K562 (cell line): Measurements from ENCODE around the gene TLE3. TPM values are rescaled to one million over a fixed set of nuclear protein-coding genes. Genes with fewer than 3 reads are reported as not detected.

Experiments used
- ATAC-seq: fragments of 200-7000 bp; cut with Tn5 transposase; 3 replicates; pipeline ENCODE4 v1.9.1; 2020; ENCODE audit warnings: moderate library complexity
- BruUV-seq: library from RNA; stranded (reverse); fragments of 400-500 nt; replicated peaks from 2 replicates; lab custom pipeline; 2021; lab: Mats Ljungman, UMichigan
- CTCF ChIA-PET: fragments of 300-600 bp; formaldehyde crosslinking; extraction: SDS; loops from one replicate; lab custom pipeline; 2021; ENCODE audit warnings: low intra/inter-chr PET ratio; lab: Yijun Ruan, JAX
- POLR2A ChIA-PET: fragments of 300-600, 350-650 bp; sonication (Branson Sonifier 250); formaldehyde crosslinking; extraction: SDS; loops from one replicate; lab custom pipeline; 2021; ENCODE audit warnings: antibody characterized with exemption, inconsistent platforms; lab: Yijun Ruan, JAX
- DNase-seq, 4 experiments: peaks; one replicate each; pipeline versions ENCODE4 v3.0.0 to v3.0.0-alpha.2; 2011 to 2018; ENCODE audit warnings: low spot score in 3 of 4, mixed read lengths in 3 of 4; ENCODE audit errors: extremely low read depth in 1 of 4
- FAIRE-seq: peaks from 2 replicates; lab custom pipeline; 2011; peaks lifted over from hg19 to GRCh38; lab: Jason Lieb, UNC
- H2AFZ ChIP-seq: 2 replicates; pipeline ENCODE4 v1.6.0; 2011; ENCODE audit warnings: low read depth, low read length, control low read depth, inconsistent platforms
- H3K27ac ChIP-seq: fragments of 200-600 bp; 3 replicates; pipeline ENCODE4 v1.8.0; 2011; ENCODE audit warnings: low read depth, mild to moderate bottlenecking, control low read depth, inconsistent platforms, low read length, moderate library complexity, mixed read lengths; ENCODE audit errors: extremely low read depth
- H3K27me3 ChIP-seq, 2 experiments: fragments of 300-600 bp in 1 of 2; 2 replicates in 1 of 2; 3 replicates in 1 of 2; pipeline versions ENCODE4 v1.6.0 to v1.8.0; 2011; ENCODE audit warnings: inconsistent platforms in 2 of 2, low read length in 2 of 2, mild to moderate bottlenecking in 1 of 2, mixed read lengths in 1 of 2, moderate library complexity in 1 of 2; ENCODE audit not compliant: control insufficient read depth in 2 of 2, insufficient read depth in 2 of 2
- H3K36me3 ChIP-seq: fragments of 300-600 bp; 3 replicates; pipeline ENCODE4 v1.8.0; 2011; ENCODE audit warnings: mild to moderate bottlenecking, low read length, inconsistent platforms; ENCODE audit not compliant: control insufficient read depth, insufficient read depth
- H3K4me1 ChIP-seq, 2 experiments: fragments of 200-600 bp in 1 of 2; replicated peaks in 1 of 2; 2 replicates in 1 of 2; 3 replicates in 1 of 2; pipeline versions ENCODE4 v1.5.1 to v1.8.0; 2011; ENCODE audit warnings: inconsistent platforms in 2 of 2, low read length in 2 of 2, mild to moderate bottlenecking in 1 of 2, mixed read lengths in 1 of 2, moderate library complexity in 1 of 2; ENCODE audit not compliant: control insufficient read depth in 2 of 2, insufficient read depth in 2 of 2
- H3K4me2 ChIP-seq: 2 replicates; pipeline ENCODE4 v1.6.1; 2011; ENCODE audit warnings: low read length, control low read depth, inconsistent platforms, mixed read lengths; ENCODE audit not compliant: insufficient read depth
- H3K4me3 ChIP-seq: fragments of 200-600 bp; sonication (generic), shearing (Covaris generic); 2 replicates; pipeline ENCODE4 v1.5.1; 2016; ENCODE audit warnings: control low read depth, inconsistent platforms
- H3K79me2 ChIP-seq: fragments of 200-600 bp; 3 replicates; pipeline ENCODE4 v1.8.0; 2011; ENCODE audit warnings: low read length, inconsistent platforms; ENCODE audit not compliant: control insufficient read depth, insufficient read depth
- H3K9ac ChIP-seq, 2 experiments: 2 replicates each; pipeline versions ENCODE4 v1.6.0 to v1.6.1; 2011; ENCODE audit warnings: low read depth in 2 of 2, low read length in 2 of 2, control low read depth in 1 of 2, inconsistent platforms in 1 of 2, mild to moderate bottlenecking in 1 of 2, mixed read lengths in 1 of 2; ENCODE audit not compliant: insufficient read depth in 1 of 2
- H3K9me1 ChIP-seq: one replicate; pipeline ENCODE4 v1.6.0; 2011; ENCODE audit warnings: inconsistent platforms, mild to moderate bottlenecking, low read length, moderate library complexity; ENCODE audit not compliant: control insufficient read depth, insufficient read depth
- H3K9me3 ChIP-seq: replicated peaks from 2 replicates; pipeline ENCODE4 v1.5.1; 2011; ENCODE audit warnings: low read depth, low read length, inconsistent platforms; ENCODE audit not compliant: control insufficient read depth, insufficient read depth
- H4K20me1 ChIP-seq: replicated peaks from 2 replicates; pipeline ENCODE4 v1.6.1; 2011; ENCODE audit warnings: low read length, inconsistent platforms, mixed read lengths; ENCODE audit not compliant: control insufficient read depth, insufficient read depth
- CBX8 ChIP-seq: fragments of 200-600 bp; sonication (generic); IDR thresholded peaks from 2 replicates; pipeline ENCODE4 v1.6.1; 2012; ENCODE audit warnings: borderline replicate concordance, mixed run types, low read depth, mild to moderate bottlenecking, moderate library complexity, mixed read lengths, low read length, control low read depth, inconsistent platforms; ENCODE audit not compliant: poor library complexity, severe bottlenecking; ENCODE audit errors: extremely low read depth
- ESRRB ChIP-seq: fragments of 250-450 bp; sonication (Bioruptor Pico); IDR thresholded peaks from 2 replicates; pipeline ENCODE4 v1.5.0; 2020; ENCODE audit warnings: mild to moderate bottlenecking, moderate library complexity, borderline replicate concordance
- FIP1L1 ChIP-seq: fragments of 200-400 bp; formaldehyde crosslinking; IDR thresholded peaks from 2 replicates; pipeline ENCODE4 v1.6.1; 2018; ENCODE audit warnings: mild to moderate bottlenecking, low read depth, low read length; ENCODE audit not compliant: poor library complexity, severe bottlenecking
- ZFPM2 ChIP-seq: fragments of 250-450 bp; sonication (Bioruptor Pico); IDR thresholded peaks from 2 replicates; pipeline ENCODE4 v1.5.1; 2022; ENCODE audit warnings: mild to moderate bottlenecking
- ZNF316 ChIP-seq: fragments of 450-650 bp; IDR thresholded peaks from 2 replicates; pipeline ENCODE4 v1.6.1; 2016
- ZNF583 ChIP-seq: fragments of 250-450 bp; sonication (Bioruptor Pico); IDR thresholded peaks from 2 replicates; pipeline ENCODE4 v1.4.0; 2020
- WGBS: fragments of 100-300 bp; shearing (Covaris generic); methylation state at CpG from one replicate; pipeline ENCODE4 v1.1.6; 2016; ENCODE audit warnings: low coverage, mixed read lengths; ENCODE audit not compliant: insufficient coverage; ENCODE audit errors: missing lambda C conversion rate; 5-methylcytosine and 5-hydroxymethylcytosine counted together
- in situ Hi-C: fragments of 300-500 bp; cut with MboI; formaldehyde crosslinking; loops from 4 replicates; pipeline ENCODE4 v1.15.0; 2018; ENCODE audit warnings: inconsistent platforms, mixed read lengths
- intact Hi-C: fragments of 100-400 bp; cut with micrococcal nuclease; formaldehyde crosslinking; loops from 2 replicates; pipeline ENCODE4 v1.14.2; 2022
- polyA plus RNA-seq, 8 experiments: library from polyadenylated mRNA; depleted of rRNA in 4 of 8; stranded (reverse) in 5 of 8; unstranded in 3 of 8; fragments of >200 nt; fragmentation: Nextera tagmentation in 2 of 8; fragmentation: Illumina TruSeq in 1 of 8; extraction: Ambion mirVana in 2 of 8; extraction: Trizol in 1 of 8; gene quantifications; 2 replicates each; pipeline versions ENCODE4 v1.2.1 to v1.2.3, GENCODE V29; 2011 to 2014; ENCODE audit warnings: inconsistent platforms in 1 of 8, missing spikeins in 1 of 8
- total RNA-seq, 7 experiments: library from RNA; depleted of rRNA in 6 of 7; stranded (reverse); fragments of >200 nt in 6 of 7; fragmentation: Illumina TruSeq in 2 of 7; extraction: Trizol in 2 of 7; gene quantifications; 2 replicates each; pipeline versions ENCODE4 v1.2.1 to v1.2.3, GENCODE V29; 2011 to 2021; ENCODE audit warnings: low replicate concordance in 1 of 7
- TF ChIP-seq, protein P1 (sequence below), 2 experiments: fragments of 450-650 bp; formaldehyde crosslinking in 1 of 2; IDR thresholded peaks; 2 replicates each; pipeline versions ENCODE4 v1.4.0 to v1.6.1; 2014 to 2020; ENCODE audit warnings: mild to moderate bottlenecking in 2 of 2, borderline replicate concordance in 1 of 2, low read depth in 1 of 2
- TF ChIP-seq, protein P2 (sequence below): sonication (generic); formaldehyde crosslinking; IDR thresholded peaks from 2 replicates; pipeline ENCODE4 v1.8.0; 2022; ENCODE audit warnings: missing genetic modification reagents, mild to moderate bottlenecking, borderline replicate concordance

TLE3 gene
- total and polyA plus RNA-seq, 9 of the 15 experiments (the other 6 are each of a cell fraction or from before 2014, with no cell fraction given) = 1.5 to 84.2 (median 14.1) TPM

DNA sequence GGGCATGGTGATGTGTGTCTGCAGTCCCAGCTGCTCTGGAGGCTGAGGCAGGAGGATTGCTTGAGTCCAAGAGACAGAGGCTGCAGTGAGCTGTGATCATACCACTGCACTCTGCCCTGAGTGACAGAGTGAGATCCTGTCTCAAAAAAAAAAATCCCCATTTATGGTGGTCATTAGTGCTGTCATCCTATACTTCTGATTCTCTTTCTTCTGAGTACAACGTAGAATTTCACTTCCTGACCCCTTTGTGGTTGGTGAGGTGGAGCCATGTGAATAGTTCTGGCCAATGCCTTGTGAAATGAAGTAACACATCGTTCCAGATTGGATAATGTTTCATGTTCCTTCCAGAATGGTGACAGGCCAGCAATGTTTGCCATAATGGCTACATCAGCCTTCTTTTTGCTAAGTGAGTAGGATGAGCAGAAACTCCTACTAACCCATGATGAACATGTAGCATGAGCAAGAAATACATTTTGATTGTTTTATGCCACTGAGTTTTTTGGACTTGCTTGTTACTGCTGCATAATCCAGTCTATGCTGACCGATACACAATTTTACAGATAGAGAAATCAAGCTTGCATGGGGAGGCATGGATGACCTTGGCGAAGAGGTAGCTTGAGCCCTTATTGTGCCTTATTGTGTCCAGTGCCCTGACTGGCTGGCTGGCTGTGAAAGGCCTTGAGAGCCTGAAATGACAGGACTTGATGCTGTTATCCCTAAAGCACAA lies 30.9 kb upstream of the TLE3 start:
- in situ Hi-C loops (no loop called here), intact Hi-C loops (no loop called here)
- H3K9me3 ChIP-seq = peaks cover 4% of the 10 kb centered on the region; the same call in 1 of the 2 replicates
- no peak for FAIRE-seq
- H3K27me3 ChIP-seq = peaks cover 13 to 60% of the 10 kb centered on the region in 2 experiments
- no peak overlapping the region for H3K27ac ChIP-seq
- no peak overlapping the region for H3K9ac ChIP-seq
- H3K4me3 ChIP-seq = no peak overlapping the region
- H3K9me1 ChIP-seq = no peaks in the 10 kb centered on the region
- no TSS peak for BruUV-seq
- ChIA-PET POLR2A (no interaction called here), CTCF (interaction anchor here (0.6 kb wide), 1 partner anchor 418 kb away, joined by 3 read pairs; no protein-coding TSS in a partner anchor)
- no peak for ATAC-seq
- 4% methylated on average over 4 of the region's 4 CpGs for WGBS
- H3K36me3 ChIP-seq = no peaks in the 10 kb centered on the region
- H4K20me1 ChIP-seq = peaks cover 5% of the 10 kb centered on the region; the same call in 1 of the 2 replicates
- no peak overlapping the region for H2AFZ ChIP-seq
- H3K4me2 ChIP-seq = no peak overlapping the region
- DNase-seq = no peak
- no peaks in the 10 kb centered on the region for H3K79me2 ChIP-seq
- no peaks in the 10 kb centered on the region for H3K4me1 ChIP-seq
- TF ChIP-seq ZNF316 (no peak), ZFPM2 (CRISPR knock-in tag) (no peak), FIP1L1 (no peak), ESRRB (no peak), ZNF583 (no peak), CBX8 (no peak)
- TF ChIP-seq, protein P1, sequence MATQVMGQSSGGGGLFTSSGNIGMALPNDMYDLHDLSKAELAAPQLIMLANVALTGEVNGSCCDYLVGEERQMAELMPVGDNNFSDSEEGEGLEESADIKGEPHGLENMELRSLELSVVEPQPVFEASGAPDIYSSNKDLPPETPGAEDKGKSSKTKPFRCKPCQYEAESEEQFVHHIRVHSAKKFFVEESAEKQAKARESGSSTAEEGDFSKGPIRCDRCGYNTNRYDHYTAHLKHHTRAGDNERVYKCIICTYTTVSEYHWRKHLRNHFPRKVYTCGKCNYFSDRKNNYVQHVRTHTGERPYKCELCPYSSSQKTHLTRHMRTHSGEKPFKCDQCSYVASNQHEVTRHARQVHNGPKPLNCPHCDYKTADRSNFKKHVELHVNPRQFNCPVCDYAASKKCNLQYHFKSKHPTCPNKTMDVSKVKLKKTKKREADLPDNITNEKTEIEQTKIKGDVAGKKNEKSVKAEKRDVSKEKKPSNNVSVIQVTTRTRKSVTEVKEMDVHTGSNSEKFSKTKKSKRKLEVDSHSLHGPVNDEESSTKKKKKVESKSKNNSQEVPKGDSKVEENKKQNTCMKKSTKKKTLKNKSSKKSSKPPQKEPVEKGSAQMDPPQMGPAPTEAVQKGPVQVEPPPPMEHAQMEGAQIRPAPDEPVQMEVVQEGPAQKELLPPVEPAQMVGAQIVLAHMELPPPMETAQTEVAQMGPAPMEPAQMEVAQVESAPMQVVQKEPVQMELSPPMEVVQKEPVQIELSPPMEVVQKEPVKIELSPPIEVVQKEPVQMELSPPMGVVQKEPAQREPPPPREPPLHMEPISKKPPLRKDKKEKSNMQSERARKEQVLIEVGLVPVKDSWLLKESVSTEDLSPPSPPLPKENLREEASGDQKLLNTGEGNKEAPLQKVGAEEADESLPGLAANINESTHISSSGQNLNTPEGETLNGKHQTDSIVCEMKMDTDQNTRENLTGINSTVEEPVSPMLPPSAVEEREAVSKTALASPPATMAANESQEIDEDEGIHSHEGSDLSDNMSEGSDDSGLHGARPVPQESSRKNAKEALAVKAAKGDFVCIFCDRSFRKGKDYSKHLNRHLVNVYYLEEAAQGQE (IDR thresholded peaks at IDR 0.05; ENCODE audit: borderline replicate concordance) = no peak
- TF ChIP-seq, protein P1 (CRISPR knock-in tag; IDR thresholded peaks at IDR 0.05; ENCODE audit: low read depth) = no peak
- TF ChIP-seq, protein P2, sequence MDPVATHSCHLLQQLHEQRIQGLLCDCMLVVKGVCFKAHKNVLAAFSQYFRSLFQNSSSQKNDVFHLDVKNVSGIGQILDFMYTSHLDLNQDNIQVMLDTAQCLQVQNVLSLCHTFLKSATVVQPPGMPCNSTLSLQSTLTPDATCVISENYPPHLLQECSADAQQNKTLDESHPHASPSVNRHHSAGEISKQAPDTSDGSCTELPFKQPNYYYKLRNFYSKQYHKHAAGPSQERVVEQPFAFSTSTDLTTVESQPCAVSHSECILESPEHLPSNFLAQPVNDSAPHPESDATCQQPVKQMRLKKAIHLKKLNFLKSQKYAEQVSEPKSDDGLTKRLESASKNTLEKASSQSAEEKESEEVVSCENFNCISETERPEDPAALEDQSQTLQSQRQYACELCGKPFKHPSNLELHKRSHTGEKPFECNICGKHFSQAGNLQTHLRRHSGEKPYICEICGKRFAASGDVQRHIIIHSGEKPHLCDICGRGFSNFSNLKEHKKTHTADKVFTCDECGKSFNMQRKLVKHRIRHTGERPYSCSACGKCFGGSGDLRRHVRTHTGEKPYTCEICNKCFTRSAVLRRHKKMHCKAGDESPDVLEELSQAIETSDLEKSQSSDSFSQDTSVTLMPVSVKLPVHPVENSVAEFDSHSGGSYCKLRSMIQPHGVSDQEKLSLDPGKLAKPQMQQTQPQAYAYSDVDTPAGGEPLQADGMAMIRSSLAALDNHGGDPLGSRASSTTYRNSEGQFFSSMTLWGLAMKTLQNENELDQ = no peak
